Liver (tissue), 9 donors: ENCODE measurements around the gene POU6F2. TPM values are rescaled to one million over a fixed set of nuclear protein-coding genes. Genes with fewer than 3 reads are reported as not detected.

Source experiments
- DNase-seq: peaks from one replicate; pipeline ENCODE4 v3.0.0-alpha.2; 2017; ENCODE audit warnings: low spot score
- H3K27ac ChIP-seq, 2 donors: one replicate each; pipeline ENCODE4 v1.7.0; 2013; ENCODE audit warnings: inconsistent platforms in 2 of 2, low read length in 2 of 2, control low read depth in 1 of 2, low read depth in 1 of 2, mild to moderate bottlenecking in 1 of 2
- H3K27me3 ChIP-seq, 4 donors: one replicate each; pipeline versions ENCODE4 v1.6.1 to v1.7.0; 2013; ENCODE audit warnings: low read length in 3 of 4, inconsistent platforms in 1 of 4, mild to moderate bottlenecking in 1 of 4, moderate library complexity in 1 of 4; ENCODE audit not compliant: control insufficient read depth in 4 of 4, insufficient read depth in 4 of 4
- H3K36me3 ChIP-seq, 4 donors: one replicate each; pipeline versions ENCODE4 v1.6.1 to v1.7.0; 2013; ENCODE audit warnings: low read length in 3 of 4, mild to moderate bottlenecking in 3 of 4, low read depth in 1 of 4, moderate library complexity in 1 of 4; ENCODE audit not compliant: control insufficient read depth in 4 of 4, insufficient read depth in 3 of 4
- H3K4me1 ChIP-seq, 4 donors: one replicate each; pipeline versions ENCODE4 v1.6.1 to v1.7.0; 2013; ENCODE audit warnings: low read length in 3 of 4, mild to moderate bottlenecking in 3 of 4, moderate library complexity in 1 of 4; ENCODE audit not compliant: control insufficient read depth in 4 of 4, insufficient read depth in 4 of 4
- H3K4me3 ChIP-seq, 3 donors: one replicate each; pipeline versions ENCODE4 v1.6.1 to v1.7.0; 2013; ENCODE audit warnings: low read length in 3 of 3, control low read depth in 1 of 3, low read depth in 1 of 3, mild to moderate bottlenecking in 1 of 3
- H3K9ac ChIP-seq, 2 donors: one replicate each; pipeline ENCODE4 v1.7.0; 2013; ENCODE audit warnings: low read length in 2 of 2, mild to moderate bottlenecking in 2 of 2, moderate library complexity in 2 of 2, control low read depth in 1 of 2, low read depth in 1 of 2
- H3K9me3 ChIP-seq, 4 donors: one replicate each; pipeline versions ENCODE4 v1.6.1 to v1.7.0; 2013; ENCODE audit warnings: low read length in 3 of 4; ENCODE audit not compliant: control insufficient read depth in 4 of 4
- EGR1 ChIP-seq, 2 donors: IDR thresholded peaks; 2 replicates each; pipeline ENCODE4 v1.6.1; 2016 to 2018; ENCODE audit warnings: antibody characterized with exemption in 2 of 2, low read depth in 2 of 2
- FOXA1 ChIP-seq: IDR thresholded peaks from 2 replicates; pipeline ENCODE4 v1.6.1; 2016; ENCODE audit warnings: antibody characterized with exemption
- GABPA ChIP-seq, 2 donors: IDR thresholded peaks in 1 of 2; conservative IDR thresholded peaks in 1 of 2; 2 replicates each; pipeline ENCODE4 v1.6.1; 2016; ENCODE audit warnings: antibody characterized with exemption in 2 of 2, mild to moderate bottlenecking in 1 of 2, moderate library complexity in 1 of 2
- HNF4A ChIP-seq, 2 donors: conservative IDR thresholded peaks; 2 replicates each; pipeline ENCODE4 v1.6.1; 2016; ENCODE audit warnings: antibody characterized with exemption in 2 of 2, mild to moderate bottlenecking in 2 of 2
- HNF4G ChIP-seq: IDR thresholded peaks from 2 replicates; pipeline ENCODE4 v1.6.1; 2016; ENCODE audit warnings: antibody characterized with exemption
- JUND ChIP-seq, 2 donors: IDR thresholded peaks; 2 replicates each; pipeline ENCODE4 v1.6.1; 2016; ENCODE audit warnings: antibody characterized with exemption in 2 of 2
- NR2F2 ChIP-seq: IDR thresholded peaks from 2 replicates; pipeline ENCODE4 v1.6.1; 2016; ENCODE audit warnings: antibody characterized with exemption
- RAD21 ChIP-seq, 2 donors: IDR thresholded peaks; 2 replicates each; pipeline ENCODE4 v1.6.1; 2016; ENCODE audit warnings: antibody characterized with exemption in 2 of 2, mild to moderate bottlenecking in 2 of 2
- SP1 ChIP-seq: IDR thresholded peaks from 2 replicates; pipeline ENCODE4 v1.6.1; 2018; ENCODE audit warnings: antibody characterized with exemption, mild to moderate bottlenecking
- TAF1 ChIP-seq: conservative IDR thresholded peaks from 2 replicates; pipeline ENCODE4 v1.6.1; 2016; ENCODE audit warnings: antibody characterized with exemption, mild to moderate bottlenecking
- YY1 ChIP-seq: IDR thresholded peaks from 2 replicates; pipeline ENCODE4 v1.6.1; 2016; ENCODE audit warnings: antibody characterized with exemption, mild to moderate bottlenecking
- WGBS: extraction: QIAGEN DNeasy Blood & Tissue Kit; methylation state at CpG from one replicate; pipeline ENCODE4 v1.1.7; 2013; 5-methylcytosine and 5-hydroxymethylcytosine counted together
- polyA plus RNA-seq, 2 donors: library from polyadenylated mRNA; stranded (reverse) in 1 of 2; unstranded in 1 of 2; fragments of 200-250 nt in 1 of 2; fragments of >200 nt in 1 of 2; fragmentation: Nextera tagmentation in 1 of 2; extraction: Ambion mirVana in 1 of 2; gene quantifications; one replicate each; pipeline versions ENCODE4 v1.2.1 to v1.2.3, GENCODE V29; 2013 to 2015
- total RNA-seq, 2 donors: library from RNA; depleted of rRNA; stranded (reverse); fragments of >200 nt; gene quantifications; one replicate each; pipeline ENCODE4 v1.2.3, GENCODE V29; 2014
- TF ChIP-seq, protein P1 (sequence below): fragments of 150-350 bp; IDR thresholded peaks from 2 replicates; pipeline ENCODE4 v1.5.1; 2017; ENCODE audit warnings: improper control_type of control experiment, low read depth, low read length; ENCODE audit not compliant: missing input control
- TF ChIP-seq, protein P2 (sequence below): IDR thresholded peaks from 2 replicates; pipeline ENCODE4 v1.6.1; 2016; ENCODE audit warnings: antibody characterized with exemption
- TF ChIP-seq, protein P3 (sequence below): IDR thresholded peaks from 2 replicates; pipeline ENCODE4 v1.6.1; 2016; ENCODE audit warnings: antibody characterized with exemption
- TF ChIP-seq, protein P4 (sequence below): IDR thresholded peaks from 2 replicates; pipeline ENCODE4 v1.6.1; 2016; ENCODE audit warnings: antibody characterized with exemption
- donor health status: healthy.
- donor health status: healthy.
- donor health status: healthy.
- donor health status: healthy.
- donor health status: healthy.

POU6F2 gene
- total and polyA plus RNA-seq, 4 donors: under 0.01 to 0.24 (median 0.08) TPM; not detected in 1

DNA sequence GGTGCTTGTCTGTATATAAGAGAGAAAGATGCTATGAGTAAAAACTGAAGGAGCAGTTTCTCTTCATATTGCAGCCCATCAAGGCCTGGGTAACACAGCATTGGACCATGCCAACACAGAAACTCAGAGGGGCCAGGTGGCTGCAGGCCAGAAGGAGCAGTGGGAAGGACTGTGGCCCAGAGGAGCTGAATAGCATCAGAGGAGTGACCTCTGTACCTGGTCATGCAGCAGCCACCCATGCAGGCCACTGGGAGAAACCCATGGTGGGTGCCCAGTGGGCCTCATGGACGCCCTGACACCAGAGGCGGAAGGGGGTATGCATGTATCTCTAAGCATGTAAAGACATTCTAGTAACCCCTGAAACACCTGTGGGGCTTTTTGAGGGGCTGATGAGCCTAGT is 512.6 kb downstream of the POU6F2 start (continued):
- TF ChIP-seq, protein P1, sequence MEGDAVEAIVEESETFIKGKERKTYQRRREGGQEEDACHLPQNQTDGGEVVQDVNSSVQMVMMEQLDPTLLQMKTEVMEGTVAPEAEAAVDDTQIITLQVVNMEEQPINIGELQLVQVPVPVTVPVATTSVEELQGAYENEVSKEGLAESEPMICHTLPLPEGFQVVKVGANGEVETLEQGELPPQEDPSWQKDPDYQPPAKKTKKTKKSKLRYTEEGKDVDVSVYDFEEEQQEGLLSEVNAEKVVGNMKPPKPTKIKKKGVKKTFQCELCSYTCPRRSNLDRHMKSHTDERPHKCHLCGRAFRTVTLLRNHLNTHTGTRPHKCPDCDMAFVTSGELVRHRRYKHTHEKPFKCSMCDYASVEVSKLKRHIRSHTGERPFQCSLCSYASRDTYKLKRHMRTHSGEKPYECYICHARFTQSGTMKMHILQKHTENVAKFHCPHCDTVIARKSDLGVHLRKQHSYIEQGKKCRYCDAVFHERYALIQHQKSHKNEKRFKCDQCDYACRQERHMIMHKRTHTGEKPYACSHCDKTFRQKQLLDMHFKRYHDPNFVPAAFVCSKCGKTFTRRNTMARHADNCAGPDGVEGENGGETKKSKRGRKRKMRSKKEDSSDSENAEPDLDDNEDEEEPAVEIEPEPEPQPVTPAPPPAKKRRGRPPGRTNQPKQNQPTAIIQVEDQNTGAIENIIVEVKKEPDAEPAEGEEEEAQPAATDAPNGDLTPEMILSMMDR: no peak
- TF ChIP-seq, protein P2, sequence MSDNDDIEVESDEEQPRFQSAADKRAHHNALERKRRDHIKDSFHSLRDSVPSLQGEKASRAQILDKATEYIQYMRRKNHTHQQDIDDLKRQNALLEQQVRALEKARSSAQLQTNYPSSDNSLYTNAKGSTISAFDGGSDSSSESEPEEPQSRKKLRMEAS: no peak

DNA sequence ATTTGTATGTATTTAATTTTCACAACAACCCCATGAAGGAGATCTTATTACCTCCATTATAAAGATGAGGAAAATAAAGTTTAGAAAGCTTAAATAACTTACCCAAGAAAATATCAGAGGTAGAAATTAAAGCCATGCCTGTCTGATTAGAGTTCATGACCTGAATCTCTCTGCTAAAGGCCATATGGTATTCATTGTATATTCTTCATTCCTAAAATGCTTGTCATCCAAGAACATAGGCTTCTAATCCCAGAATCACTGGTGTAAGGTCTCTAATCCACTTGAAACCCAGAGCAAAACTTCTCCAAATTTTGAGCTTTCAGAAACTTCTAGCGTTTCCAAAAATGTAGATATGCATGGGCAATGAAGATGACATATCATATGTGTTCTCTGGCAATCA is 516.2 kb downstream of the POU6F2 start:
- no peak for DNase-seq
- Histone ChIP-seq H3K4me1 (no peaks in the 10 kb centered on the region), H3K27me3 (no peaks in the 10 kb centered on the region), H3K9me3 (no peaks in the 10 kb centered on the region), H3K36me3 (no peaks in the 10 kb centered on the region), H3K9ac (no peak overlapping the region), H3K27ac (no peak overlapping the region), H3K4me3 (no peak overlapping the region)
- TF ChIP-seq, protein P1: no peak
- TF ChIP-seq EGR1 (IDR thresholded peaks at IDR 0.05; ENCODE audit: low read depth in 2 of 2) (no peak), SP1 (no peak), NR2F2 (no peak), FOXA1 (no peak)
- WGBS: 92% methylated on average over 1 of the region's 1 CpG

DNA sequence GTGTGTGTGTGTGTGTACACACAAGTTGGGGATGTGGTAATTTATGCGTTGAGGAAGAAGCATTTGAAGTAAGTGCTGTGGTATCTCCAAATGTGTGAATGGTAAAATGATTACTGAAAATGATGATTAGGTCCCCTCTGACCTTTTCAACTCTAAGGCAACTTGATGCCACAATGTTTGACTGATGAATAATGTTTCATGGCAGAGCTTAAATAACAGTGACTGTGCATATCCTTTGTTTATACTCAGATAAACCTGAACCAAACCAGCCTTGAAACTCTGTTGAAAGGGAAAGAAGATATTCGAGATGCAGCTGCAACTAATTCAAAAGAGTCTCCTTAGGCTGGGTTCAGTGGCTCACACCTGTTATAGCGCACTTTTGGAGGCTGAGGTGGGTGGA is 523.6 kb downstream of the POU6F2 start:
- Histone ChIP-seq H3K9me3 (no peaks in the 10 kb centered on the region), H3K4me1 (no peaks in the 10 kb centered on the region), H3K27ac (no peak overlapping the region), H3K27me3 (no peaks in the 10 kb centered on the region), H3K4me3 (no peak overlapping the region), H3K36me3 (no peaks in the 10 kb centered on the region), H3K9ac (no peak overlapping the region)
- no peak for DNase-seq
- WGBS: 68% methylated on average over 3 of the region's 3 CpGs
- TF ChIP-seq SP1 (no peak), JUND (IDR thresholded peaks at IDR 0.05) (no peak), HNF4G (no peak), YY1 (no peak)

DNA sequence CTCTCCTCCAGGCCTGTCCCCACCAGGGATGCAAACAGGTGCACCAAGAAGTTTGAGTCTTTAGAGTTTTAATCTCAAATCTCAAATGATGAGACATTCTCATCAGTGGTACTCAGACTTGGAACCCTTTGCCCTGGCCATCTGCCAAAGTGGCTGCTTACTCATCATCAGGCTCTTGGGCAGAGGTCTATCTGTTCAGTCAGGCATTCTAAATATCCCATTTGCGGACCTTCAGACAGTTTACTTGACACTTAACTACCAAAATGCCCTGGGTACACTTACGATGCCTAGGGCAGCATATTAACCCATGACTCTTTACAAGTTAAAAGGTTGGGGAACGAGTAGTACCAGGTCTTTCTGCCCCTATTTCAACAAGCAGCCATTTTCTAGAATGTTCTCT is 527.3 kb downstream of the POU6F2 start:
- Histone ChIP-seq H3K9me3 (no peaks in the 10 kb centered on the region), H3K27me3 (no peaks in the 10 kb centered on the region), H3K9ac (no peak overlapping the region), H3K27ac (no peak overlapping the region), H3K4me1 (no peaks in the 10 kb centered on the region), H3K4me3 (no peak overlapping the region), H3K36me3 (no peaks in the 10 kb centered on the region)
- no peak for DNase-seq
- 63% methylated on average over 3 of the region's 3 CpGs for WGBS
- TF ChIP-seq NR2F2 (no peak), GABPA (IDR thresholded peaks at IDR 0.05 in 1 of 2, conservative IDR thresholded peaks at IDR 0.05 in 1 of 2) (no peak), HNF4G (no peak), TAF1 (no peak), JUND (IDR thresholded peaks at IDR 0.05) (no peak), FOXA1 (no peak), RAD21 (IDR thresholded peaks at IDR 0.05) (no peak), HNF4A (conservative IDR thresholded peaks at IDR 0.05) (no peak), YY1 (no peak)
- TF ChIP-seq, protein P3, sequence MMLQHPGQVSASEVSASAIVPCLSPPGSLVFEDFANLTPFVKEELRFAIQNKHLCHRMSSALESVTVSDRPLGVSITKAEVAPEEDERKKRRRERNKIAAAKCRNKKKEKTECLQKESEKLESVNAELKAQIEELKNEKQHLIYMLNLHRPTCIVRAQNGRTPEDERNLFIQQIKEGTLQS: no peak
- TF ChIP-seq, protein P1: no peak
- TF ChIP-seq, protein P4, sequence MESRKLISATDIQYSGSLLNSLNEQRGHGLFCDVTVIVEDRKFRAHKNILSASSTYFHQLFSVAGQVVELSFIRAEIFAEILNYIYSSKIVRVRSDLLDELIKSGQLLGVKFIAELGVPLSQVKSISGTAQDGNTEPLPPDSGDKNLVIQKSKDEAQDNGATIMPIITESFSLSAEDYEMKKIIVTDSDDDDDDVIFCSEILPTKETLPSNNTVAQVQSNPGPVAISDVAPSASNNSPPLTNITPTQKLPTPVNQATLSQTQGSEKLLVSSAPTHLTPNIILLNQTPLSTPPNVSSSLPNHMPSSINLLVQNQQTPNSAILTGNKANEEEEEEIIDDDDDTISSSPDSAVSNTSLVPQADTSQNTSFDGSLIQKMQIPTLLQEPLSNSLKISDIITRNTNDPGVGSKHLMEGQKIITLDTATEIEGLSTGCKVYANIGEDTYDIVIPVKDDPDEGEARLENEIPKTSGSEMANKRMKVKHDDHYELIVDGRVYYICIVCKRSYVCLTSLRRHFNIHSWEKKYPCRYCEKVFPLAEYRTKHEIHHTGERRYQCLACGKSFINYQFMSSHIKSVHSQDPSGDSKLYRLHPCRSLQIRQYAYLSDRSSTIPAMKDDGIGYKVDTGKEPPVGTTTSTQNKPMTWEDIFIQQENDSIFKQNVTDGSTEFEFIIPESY: no peak
